ENCODE data around the gene DTX1. TPM values are rescaled to one million over a fixed set of nuclear protein-coding genes. Genes with fewer than 3 reads are reported as not detected.

DTX1 gene
- total RNA-seq, 1 experiment from 2014 or later: 3.0 TPM

GRCh38 chr12:113099764-113100163 lies 43.2 kb downstream of the DTX1 start:
- no peak overlapping the region for H2BK12ac ChIP-seq (ENCODE audit: insufficient read length, low read depth, low read length)
- no peak overlapping the region for H4K91ac ChIP-seq (ENCODE audit: insufficient read length, low read depth, low read length)
- H3K18ac ChIP-seq (ENCODE audit: insufficient read length, low read depth, low read length): no peak overlapping the region
- no peak overlapping the region for H2BK15ac ChIP-seq (ENCODE audit: low read depth, low read length)
- DNase-seq: no peak
- no peak overlapping the region for H3K4me2 ChIP-seq (ENCODE audit: insufficient read depth, insufficient read length, low read length)
- H3K27me3 Mint-ChIP-seq (ENCODE audit: low read depth): no peaks in the 10 kb centered on the region; the same call in 1 of the 2 replicates
- H3K9ac ChIP-seq (ENCODE audit: extremely low read depth, insufficient read length, low read length): no peak overlapping the region
- no peak overlapping the region for H3K4ac ChIP-seq (ENCODE audit: low read depth, low read length)
- no peak overlapping the region for H2BK5ac ChIP-seq (ENCODE audit: insufficient read length, low read length)
- no peak overlapping the region for H2BK120ac ChIP-seq (ENCODE audit: low read depth, low read length, poor library complexity, severe bottlenecking)
- no peak overlapping the region for H4K5ac ChIP-seq (ENCODE audit: insufficient read length, low read depth, low read length)
- no peaks in the 10 kb centered on the region for H3K9me3 ChIP-seq (ENCODE audit: control insufficient read depth, low read depth, low read length)
- no peaks in the 10 kb centered on the region for H3K27me3 ChIP-seq (ENCODE audit: insufficient read depth, low read length)
- no peak overlapping the region for H3T11ph ChIP-seq (ENCODE audit: low read length)
- H4K20me1 ChIP-seq (ENCODE audit: control insufficient read depth, insufficient read depth, insufficient read length): peaks cover 4% of the 10 kb centered on the region
- no CpG with 5 or more reads among the region's 12 CpGs for WGBS (ENCODE audit: extremely low coverage, insufficient read length, low lambda C conversion rate)
- no peak overlapping the region for H2AK5ac ChIP-seq (ENCODE audit: insufficient read length, low read length)
- H3K27ac Mint-ChIP-seq: 0 out of 7 replicates have a peak overlapping the region, but pooled peaks of 1 of the 3 experiments have one; percentile 52
- no peaks in the 10 kb centered on the region for H3K79me2 ChIP-seq (ENCODE audit: insufficient read depth, low read length)
- no peak overlapping the region for H3K27ac ChIP-seq (ENCODE audit: insufficient read length, low read depth, low read length)
- H3K56ac ChIP-seq (ENCODE audit: insufficient read length, low read depth, low read length): no peak overlapping the region
- no peaks in the 10 kb centered on the region for H3K4me1 ChIP-seq (ENCODE audit: insufficient read depth, low read length)
- no peak overlapping the region for H2BK20ac ChIP-seq (ENCODE audit: low read depth, low read length, poor library complexity, severe bottlenecking)
- H3K36me3 Mint-ChIP-seq (ENCODE audit: insufficient read depth in 1 of 3, low read depth in 3 of 3): no peaks in the 10 kb centered on the region; a peak in 1 of 7 replicates
- no peak overlapping the region for H3K4me3 Mint-ChIP-seq
- no peaks in the 10 kb centered on the region for H3K79me1 ChIP-seq (ENCODE audit: insufficient read depth, low read depth, low read length, poor library complexity, severe bottlenecking)
- H3K9me3 Mint-ChIP-seq: no peaks in the 10 kb centered on the region
- peaks cover 4% of the 10 kb centered on the region for H3K23me2 ChIP-seq (ENCODE audit: insufficient read length, low read depth, low read length, poor library complexity, severe bottlenecking)
- no peak overlapping the region for H2AFZ ChIP-seq (ENCODE audit: low read length)
- TF ChIP-seq CTCF (conservative IDR thresholded peaks at IDR 0.05): no peak
- no peak overlapping the region for H3K14ac ChIP-seq (ENCODE audit: insufficient read depth, low read length)
- H3K23ac ChIP-seq (ENCODE audit: insufficient read length, low read depth, low read length): no peak overlapping the region
- H3K4me1 Mint-ChIP-seq: peaks cover 9 to 16% of the 10 kb centered on the region in 2 experiments
- no peak overlapping the region for H4K8ac ChIP-seq (replicated peaks; ENCODE audit: insufficient read length, low read depth, low read length)

All from H9 (cell line).